CD4-positive, alpha-beta T cell treated with Interleukin-15 for 1 hour (primary cell): ENCODE results near the gene DUSP22.
A peak's percentile ranks its signal among the peaks of the same experiment; 100 is the strongest.

ENCODE experiments used
- DNase-seq: peaks from one replicate; pipeline ENCODE4 v3.0.0-alpha.2; 2020

Gene DUSP22

DNA sequence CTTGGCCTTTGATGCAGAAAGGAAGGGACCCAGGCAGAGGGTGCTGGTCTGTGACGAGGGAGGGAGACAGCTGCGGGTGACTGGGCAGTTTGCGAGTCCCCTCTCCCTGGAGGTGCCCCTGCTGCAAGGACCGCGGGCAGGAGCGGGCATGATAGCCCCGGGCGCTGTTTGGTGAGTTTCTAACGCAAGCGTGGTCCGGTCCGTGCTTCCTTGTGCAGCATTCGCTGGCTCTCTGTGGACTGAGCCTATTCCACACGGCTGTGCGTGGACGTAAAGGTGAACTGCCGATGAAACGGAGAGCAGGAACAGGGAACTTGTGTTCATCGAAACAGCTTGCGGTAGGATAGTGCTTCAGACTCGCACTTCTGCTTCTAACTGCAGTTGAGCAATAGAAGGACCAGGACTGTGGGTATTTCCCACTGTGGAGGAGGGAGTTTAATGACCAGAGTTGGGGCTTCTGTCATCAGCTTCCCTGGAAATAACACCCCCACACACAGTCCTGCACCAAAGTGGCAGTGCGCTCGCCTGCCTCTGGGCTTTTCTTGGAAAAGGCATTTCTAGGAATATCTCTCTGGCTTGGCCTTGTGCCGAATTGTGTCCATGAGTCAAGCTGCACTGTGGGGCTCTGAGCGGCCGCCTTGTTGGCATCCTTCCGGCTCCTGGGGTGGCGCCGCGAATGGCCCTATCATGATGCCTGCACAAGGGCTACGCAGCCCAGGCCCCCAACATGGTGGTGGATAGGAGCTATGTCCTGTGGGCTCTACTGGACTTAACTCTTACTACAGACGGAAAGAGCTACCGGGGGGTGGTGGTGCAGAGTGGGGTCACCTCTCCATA, 48.9 kb downstream of the DUSP22 start:
- DNase-seq, result peak; percentile 66

DNA sequence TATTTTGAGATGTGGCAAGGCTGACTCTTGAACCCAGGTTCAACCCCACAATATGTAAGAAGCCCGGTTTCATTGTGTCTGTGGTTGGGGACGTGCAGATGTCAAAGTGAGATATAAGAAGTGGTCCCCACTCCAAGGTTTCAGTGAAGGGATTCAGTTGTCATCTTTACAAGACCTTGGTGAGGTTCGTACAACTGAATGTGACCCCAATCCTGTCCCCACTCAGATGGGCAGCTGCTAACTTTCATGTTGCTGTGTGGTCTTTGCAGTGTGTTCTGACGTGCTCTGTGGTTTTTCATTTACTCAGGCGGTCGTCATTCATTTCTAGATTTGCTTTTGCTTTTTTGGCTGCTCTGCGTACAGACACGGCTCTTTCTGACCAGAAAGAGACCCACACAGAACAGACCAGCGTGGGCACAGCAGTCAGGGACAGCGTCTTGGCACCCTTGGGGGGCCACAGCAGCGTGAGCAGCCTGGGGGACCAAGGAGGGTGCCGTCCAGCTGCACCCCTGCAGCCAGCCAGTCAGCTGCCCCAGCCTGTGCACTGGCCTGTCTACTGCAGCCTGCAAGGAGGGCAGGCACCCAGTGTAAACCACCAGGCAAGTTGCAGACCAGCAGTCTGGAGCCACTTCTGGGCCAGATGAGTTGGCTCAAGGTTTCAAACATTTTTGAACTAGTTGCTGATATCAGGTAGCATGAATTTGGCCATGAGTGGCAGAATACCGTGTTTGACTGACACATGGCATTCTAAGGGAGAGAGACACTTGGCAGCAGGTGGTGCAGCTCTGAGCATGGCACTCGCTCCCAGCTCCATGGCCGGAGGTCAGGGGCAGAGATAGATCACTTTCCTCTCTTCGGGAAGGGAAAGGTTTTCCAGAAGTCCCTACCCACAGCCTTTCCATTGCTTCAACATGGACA, 49.9 kb downstream of the DUSP22 start:
- DNase-seq, result no peak

DNA sequence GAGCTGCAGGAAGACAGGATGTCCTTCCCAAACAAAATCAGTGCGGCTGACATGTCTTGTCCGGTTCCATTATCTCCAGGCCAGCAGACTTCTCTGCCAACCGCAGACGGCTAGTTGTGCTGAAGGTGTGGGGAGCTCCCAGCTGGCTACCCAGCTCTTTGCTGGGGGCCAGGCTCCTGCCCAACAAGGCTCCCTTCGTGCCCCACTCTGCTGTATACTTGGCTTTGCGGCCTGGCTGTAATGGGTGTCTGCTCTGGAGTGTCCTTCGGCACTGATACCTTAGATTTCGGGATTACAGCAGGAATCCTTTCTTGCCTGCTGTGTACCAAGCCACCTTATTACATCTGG, 50.5 kb downstream of the DUSP22 start:
- no peak for DNase-seq

DNA sequence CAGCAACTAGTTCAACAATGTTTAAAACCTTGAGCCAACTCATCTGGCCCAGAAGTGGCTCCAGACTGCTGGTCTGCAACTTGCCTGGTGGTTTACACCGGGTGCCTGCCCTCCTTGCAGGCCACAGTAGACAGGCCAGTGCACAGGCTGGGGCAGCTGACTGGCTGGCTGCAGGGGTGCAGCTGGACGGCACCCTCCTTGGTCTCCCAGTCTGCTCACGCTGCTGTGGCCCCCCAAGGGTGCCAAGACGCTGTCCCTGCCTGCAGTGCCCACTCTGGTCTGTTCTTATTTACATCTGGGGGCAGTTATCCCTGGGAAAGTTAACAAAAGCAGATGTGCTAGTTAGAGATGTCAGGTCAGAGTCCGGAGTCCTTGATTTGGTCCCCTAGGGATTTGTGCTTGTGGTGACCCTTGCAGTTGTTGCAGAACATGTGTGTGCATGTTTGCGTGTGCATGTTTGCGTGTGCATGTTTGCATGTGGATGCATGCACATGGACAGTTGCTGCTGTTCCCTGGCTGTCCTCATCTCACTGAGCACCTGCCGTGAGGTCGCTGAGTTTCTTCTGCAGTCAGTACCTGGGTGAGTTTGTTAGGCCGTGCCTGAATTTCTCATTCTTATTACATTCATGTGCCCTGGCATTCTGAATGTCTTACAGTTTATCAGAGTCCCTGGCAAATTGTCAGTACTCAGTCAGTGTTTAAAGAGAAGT, 51.1 kb downstream of the DUSP22 start:
- no peak for DNase-seq

DNA sequence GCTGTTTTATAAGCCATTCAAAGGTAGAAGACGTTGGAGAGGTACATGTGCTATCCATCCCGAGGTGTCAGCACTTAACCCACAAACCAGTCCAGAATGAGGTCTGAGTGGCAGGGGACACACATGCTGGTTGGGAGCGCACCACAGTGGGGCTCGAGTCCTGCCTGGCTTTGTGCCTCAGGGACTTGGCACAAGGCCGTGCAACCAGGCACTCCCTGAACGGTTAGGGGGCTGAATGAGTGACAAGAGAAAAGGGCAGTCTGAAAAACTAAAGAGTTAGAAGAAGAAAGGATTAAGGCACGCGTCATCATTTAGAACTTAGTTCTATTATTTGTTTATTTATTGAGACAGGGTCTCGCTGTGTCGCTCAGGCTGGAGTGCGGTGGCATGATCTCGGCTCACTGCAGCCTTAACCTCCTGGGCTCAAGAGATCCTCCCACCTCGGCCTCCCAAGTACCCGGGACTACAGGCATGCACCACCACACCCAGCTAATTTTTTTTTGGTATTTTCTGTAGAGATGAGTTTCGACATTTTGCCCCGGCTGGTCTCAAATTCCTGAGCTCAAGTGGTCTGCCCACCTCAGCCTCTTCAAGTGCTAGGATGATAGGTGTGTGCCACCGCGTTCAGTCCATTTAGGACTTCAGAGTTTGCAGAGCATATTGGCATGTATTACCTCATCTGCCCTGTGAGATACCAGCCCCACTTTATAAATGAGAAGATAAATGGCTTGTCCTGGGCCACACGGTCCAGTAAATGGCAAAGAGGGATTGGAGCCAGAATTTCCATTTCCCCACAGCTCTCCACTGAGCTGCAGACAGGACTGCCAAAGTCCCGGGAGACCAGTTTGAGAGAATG, 51.9 kb downstream of the DUSP22 start:
- no peak for DNase-seq

GRCh38 chr6:344816-345340, 52.6 kb downstream of the DUSP22 start:
- DNase-seq, result no peak

- no peak for DNase-seq
These were observed 53.6 kb downstream of the DUSP22 start for GRCh38 chr6:345747-346385.

DNA sequence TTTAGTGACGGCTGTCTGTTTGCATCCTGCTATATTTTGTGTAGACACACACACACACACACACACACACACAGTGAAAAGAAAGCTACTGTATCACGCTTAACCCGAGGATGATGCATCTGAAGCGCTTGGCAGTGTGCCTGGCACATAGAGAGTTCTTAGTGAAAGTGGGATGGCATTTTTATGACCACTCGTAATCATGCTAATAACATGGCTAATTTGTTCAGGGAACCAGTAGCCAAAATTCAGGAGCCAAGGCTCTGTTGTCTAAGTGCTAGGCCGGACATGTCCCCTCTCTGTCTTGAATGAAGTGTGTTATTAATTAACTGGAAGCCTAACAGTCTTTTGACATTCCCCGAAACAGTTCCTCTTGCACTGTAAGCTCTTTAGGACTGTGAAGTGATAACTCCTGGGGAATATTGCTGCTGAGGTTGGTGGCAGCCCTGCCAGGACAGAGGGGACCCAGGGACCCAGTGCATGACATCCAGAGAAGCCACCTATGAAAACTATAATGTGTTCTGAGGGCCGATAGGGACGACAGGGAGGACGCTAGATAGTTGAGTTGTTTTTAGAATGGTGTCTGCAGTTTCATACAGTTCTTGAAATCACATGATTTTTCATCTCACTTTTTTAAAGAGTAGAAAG, 54.2 kb downstream of the DUSP22 start:
- DNase-seq, result no peak

- DNase-seq, result no peak
These were observed 54.9 kb downstream of the DUSP22 start for GRCh38 chr6:347232-347631.

DNA sequence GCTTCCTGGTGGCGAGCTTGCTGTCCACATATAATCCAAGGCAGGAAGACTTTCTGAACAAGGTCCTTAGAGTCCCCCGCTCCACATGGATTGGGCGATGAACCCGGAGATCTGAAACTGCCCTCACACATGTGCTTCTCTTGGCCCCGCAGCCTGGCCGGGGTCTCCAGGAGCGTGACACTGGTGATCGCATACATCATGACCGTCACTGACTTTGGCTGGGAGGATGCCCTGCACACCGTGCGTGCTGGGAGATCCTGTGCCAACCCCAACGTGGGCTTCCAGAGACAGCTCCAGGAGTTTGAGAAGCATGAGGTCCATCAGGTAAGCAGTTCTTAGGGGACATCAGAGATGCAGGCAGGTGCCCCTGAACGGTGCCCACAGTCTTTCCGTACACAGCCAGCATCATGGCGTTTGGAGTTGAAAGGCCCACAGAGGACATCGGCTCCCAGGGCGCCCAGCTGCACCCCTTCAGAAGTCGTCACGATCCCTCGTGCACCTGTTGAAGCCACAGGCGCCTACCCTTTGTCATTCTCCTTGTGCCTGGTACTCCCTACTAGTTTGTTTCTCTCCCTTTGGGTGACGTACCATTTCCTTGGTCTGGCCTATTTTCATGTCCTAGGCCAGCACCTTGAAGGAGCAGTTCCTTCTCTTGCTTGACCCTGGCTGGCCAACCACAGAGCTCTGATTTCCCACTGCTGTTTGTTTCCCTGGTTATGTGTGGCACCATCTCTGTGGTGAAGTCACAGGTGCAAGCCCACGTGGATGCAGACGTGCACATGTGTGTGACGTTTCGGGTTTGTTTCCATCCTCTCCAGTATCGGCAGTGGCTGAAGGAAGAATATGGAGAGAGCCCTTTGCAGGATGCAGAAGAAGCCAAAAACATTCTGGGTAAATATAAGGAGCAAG, 55.9 kb downstream of the DUSP22 start:
- no peak for DNase-seq

DNA sequence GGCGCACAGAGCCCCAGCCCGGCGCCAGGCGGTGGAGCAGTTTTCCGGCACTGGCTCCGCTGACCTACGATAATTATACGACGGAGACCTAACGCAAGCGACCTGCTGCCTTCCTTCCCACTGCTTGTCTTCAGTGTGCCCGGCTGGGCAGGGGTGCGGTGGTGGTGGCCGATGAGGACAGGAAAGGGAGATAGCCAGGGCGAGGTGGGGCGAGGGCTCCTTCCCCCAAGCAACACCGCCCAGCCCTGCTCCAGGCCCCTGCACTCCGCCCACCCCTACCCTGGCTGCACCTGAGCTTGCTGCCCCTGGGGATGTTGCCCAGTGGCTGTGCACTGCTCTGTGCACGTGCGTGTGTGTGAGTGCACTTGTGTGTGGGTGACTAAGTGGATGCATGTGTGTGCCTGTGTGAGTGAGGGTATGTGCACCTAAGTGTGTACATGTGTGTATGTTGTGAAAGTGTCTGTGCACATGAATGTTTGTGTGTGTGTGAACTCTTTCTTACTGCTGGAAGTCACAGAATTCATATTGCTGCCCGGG, 56.6 kb downstream of the DUSP22 start:
- DNase-seq, result no peak

- no peak for DNase-seq
These were observed 57.2 kb downstream of the DUSP22 start for GRCh38 chr6:349491-349921.

DNA sequence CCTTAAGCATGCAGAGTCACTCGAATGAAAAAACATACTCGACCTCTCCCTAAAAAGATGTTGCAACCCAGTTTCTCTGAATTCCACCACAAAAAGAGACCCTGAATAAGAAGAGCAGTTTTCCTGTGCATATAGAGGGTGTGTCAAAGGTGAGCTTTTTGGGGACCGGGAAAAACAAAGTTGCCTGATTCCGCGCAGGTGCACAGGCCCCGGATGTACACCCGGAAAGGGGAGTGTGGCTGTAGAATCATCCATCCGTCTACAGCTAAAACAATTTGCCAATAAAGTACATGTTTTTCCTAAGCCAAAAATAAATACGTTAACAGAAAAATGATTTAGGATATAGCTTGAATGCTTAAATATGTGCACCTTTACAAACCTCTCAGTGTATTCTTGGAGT, 58.1 kb downstream of the DUSP22 start:
- DNase-seq, result no peak

DNA sequence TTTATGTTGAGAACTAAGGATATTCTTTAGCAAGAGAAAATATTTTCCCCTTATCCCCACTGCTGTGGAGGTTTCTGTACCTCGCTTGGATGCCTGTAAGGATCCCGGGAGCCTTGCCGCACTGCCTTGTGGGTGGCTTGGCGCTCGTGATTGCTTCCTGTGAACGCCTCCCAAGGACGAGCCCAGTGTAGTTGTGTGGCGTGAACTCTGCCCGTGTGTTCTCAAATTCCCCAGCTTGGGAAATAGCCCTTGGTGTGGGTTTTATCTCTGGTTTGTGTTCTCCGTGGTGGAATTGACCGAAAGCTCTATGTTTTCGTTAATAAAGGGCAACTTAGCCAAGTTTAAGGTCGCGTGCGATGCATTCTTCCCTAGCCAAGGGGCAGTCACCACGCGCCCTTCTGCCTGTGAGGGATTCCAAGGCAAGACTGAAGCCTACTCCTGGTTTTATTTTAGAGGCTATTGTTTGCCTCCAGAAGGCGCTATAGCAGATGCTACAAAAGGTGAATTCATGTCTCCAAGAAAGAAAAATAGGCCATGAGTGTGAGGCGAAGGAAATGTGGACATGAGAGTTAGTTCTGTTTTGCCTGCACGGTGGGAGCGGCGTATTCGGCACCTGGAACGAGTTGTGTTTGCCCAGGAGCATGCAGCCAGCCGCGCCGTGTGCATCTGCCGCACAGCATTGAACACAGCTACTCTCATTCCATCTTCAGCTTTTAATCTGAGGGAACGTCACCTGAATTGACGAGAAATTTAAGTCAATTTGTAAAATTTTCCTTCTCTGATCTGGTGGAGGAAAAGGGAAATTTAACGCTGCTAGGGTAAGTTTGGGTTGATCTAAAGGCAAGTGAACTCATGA, 59.0 kb downstream of the DUSP22 start:
- DNase-seq, result no peak

DNA sequence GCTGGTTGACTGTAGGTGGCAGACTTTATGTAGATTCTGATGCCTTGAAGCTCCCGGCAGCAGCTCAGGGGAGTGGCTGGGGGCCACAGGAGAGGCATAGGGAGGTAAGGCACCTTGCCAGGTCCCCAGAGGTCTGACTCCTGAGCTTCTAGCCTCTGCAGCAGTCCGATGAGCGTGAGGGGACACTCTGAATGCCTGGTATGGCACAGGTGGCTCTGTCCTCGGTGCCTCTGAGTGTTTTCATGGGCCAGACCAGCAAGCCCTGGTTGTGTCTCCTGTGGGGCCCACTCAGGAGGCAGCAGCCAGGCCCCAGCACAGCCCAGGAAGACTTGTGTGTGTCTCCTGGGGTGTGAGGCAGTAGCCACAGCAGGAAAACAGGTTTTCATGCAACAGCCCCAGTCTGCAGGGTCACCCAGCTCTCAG, 59.6 kb downstream of the DUSP22 start:
- no peak for DNase-seq

- DNase-seq, result no peak
These were observed 60.2 kb downstream of the DUSP22 start for GRCh38 chr6:352474-352873.

- no peak for DNase-seq
These were observed 60.7 kb downstream of the DUSP22 start for GRCh38 chr6:352896-353470.
